NCI-H128 (cell line): ENCODE data around the gene PTCH1.

Experiments
- DNase-seq: peaks from one replicate; lab custom pipeline; 2025; ENCODE audit not compliant: unreplicated experiment; lab: John Stamatoyannopoulos, UW

PTCH1 gene

GRCh38 chr9:95443301-95443700 lies 73.5 kb downstream of the PTCH1 start:
- no peak for DNase-seq

GRCh38 chr9:95441081-95441480 lies 75.7 kb downstream of the PTCH1 start:
- DNase-seq, result no peak

GRCh38 chr9:95440447-95440846 lies 76.3 kb downstream of the PTCH1 start:
- DNase-seq, result no peak

- no peak for DNase-seq
Measured at GRCh38 chr9:95438561-95439357, 78.0 kb downstream of the PTCH1 start.

GRCh38 chr9:95437559-95437958 lies 79.2 kb downstream of the PTCH1 start:
- no peak for DNase-seq

GRCh38 chr9:95436416-95436815 lies 80.4 kb downstream of the PTCH1 start:
- DNase-seq, result no peak

GRCh38 chr9:95435074-95435728 lies 81.6 kb downstream of the PTCH1 start:
- no peak for DNase-seq

GRCh38 chr9:95434116-95435073 lies 82.4 kb downstream of the PTCH1 start:
- DNase-seq, result no peak

- no peak for DNase-seq
Measured at GRCh38 chr9:95433096-95433819, 83.5 kb downstream of the PTCH1 start.

GRCh38 chr9:95431286-95431685 lies 85.5 kb downstream of the PTCH1 start:
- DNase-seq, result no peak

GRCh38 chr9:95429948-95430620 lies 86.7 kb downstream of the PTCH1 start:
- DNase-seq, result no peak

- DNase-seq, result no peak
Measured at GRCh38 chr9:95429096-95429495, 87.7 kb downstream of the PTCH1 start.

GRCh38 chr9:95425910-95426551 lies 90.7 kb downstream of the PTCH1 start:
- DNase-seq, result no peak

- no peak for DNase-seq
Measured at GRCh38 chr9:95422650-95423049, 94.1 kb downstream of the PTCH1 start.

- no peak for DNase-seq
Measured at GRCh38 chr9:95420518-95420917, 96.3 kb downstream of the PTCH1 start.

GRCh38 chr9:95419444-95419843 lies 97.3 kb downstream of the PTCH1 start:
- DNase-seq, result no peak

- DNase-seq, result no peak
Measured at GRCh38 chr9:95415158-95415557, 101.6 kb downstream of the PTCH1 start.

- DNase-seq, result no peak
Measured at GRCh38 chr9:95413793-95414192, 103.0 kb downstream of the PTCH1 start.

- no peak for DNase-seq
Measured at GRCh38 chr9:95411054-95411892, 105.5 kb downstream of the PTCH1 start.
